PC-3 (cell line): ENCODE results near the gene CCNL2.

Source experiments
- EZH2 ChIP-seq: fragments of 300-600 bp; sonication (generic); IDR thresholded peaks from one replicate; pipeline ENCODE4 v1.6.1; 2017; ENCODE audit warnings: antibody characterized with exemption, mild to moderate bottlenecking, low read length; ENCODE audit not compliant: unreplicated experiment
- TF ChIP-seq, protein P1 (sequence below): fragments of 300-600 bp; sonication (generic); conservative IDR thresholded peaks from 2 replicates; pipeline ENCODE4 v1.5.1; 2017; ENCODE audit warnings: antibody characterized with exemption, low read depth, mild to moderate bottlenecking, low read length

DNA sequence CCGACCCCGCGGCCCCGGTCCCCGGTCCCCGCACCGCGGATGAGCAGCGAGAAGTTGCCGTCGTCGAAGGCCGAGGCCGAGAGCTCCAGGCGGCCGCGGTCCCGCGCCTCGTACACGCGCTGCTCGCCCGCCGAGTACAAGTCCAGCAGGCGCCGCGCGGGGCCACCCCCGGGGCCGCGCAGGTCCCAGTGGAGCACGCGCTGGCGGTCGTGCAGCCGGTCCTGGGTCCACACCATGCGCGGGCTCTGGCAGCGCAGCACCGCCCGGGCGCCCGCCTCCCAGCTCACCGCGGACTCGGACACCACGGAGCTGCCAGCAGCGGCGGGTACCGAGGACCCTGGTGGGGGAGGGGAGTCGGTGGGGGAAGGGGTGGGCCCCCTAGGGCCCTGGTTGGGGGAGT is 43.7 kb downstream of the CCNL2 start:
- no peak for TF ChIP-seq EZH2
- TF ChIP-seq, protein P1, sequence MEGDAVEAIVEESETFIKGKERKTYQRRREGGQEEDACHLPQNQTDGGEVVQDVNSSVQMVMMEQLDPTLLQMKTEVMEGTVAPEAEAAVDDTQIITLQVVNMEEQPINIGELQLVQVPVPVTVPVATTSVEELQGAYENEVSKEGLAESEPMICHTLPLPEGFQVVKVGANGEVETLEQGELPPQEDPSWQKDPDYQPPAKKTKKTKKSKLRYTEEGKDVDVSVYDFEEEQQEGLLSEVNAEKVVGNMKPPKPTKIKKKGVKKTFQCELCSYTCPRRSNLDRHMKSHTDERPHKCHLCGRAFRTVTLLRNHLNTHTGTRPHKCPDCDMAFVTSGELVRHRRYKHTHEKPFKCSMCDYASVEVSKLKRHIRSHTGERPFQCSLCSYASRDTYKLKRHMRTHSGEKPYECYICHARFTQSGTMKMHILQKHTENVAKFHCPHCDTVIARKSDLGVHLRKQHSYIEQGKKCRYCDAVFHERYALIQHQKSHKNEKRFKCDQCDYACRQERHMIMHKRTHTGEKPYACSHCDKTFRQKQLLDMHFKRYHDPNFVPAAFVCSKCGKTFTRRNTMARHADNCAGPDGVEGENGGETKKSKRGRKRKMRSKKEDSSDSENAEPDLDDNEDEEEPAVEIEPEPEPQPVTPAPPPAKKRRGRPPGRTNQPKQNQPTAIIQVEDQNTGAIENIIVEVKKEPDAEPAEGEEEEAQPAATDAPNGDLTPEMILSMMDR: no peak
